SKM-1 (cell line): ENCODE measurements around the gene KLHL29.

ENCODE experiments used
- DNase-seq: peaks from one replicate; lab custom pipeline; 2025; ENCODE audit not compliant: unreplicated experiment; lab: John Stamatoyannopoulos, UW

The KLHL29 gene

GRCh38 chr2:23565374-23565773 lies 180.4 kb downstream of the KLHL29 start:
- no peak for DNase-seq

- DNase-seq: no peak
These were observed 180.8 kb downstream of the KLHL29 start for GRCh38 chr2:23565814-23566213.

GRCh38 chr2:23566241-23567142 lies 181.5 kb downstream of the KLHL29 start:
- DNase-seq: no peak

- no peak for DNase-seq
These were observed 182.3 kb downstream of the KLHL29 start for GRCh38 chr2:23567161-23567756.

GRCh38 chr2:23568211-23568610 lies 183.2 kb downstream of the KLHL29 start:
- DNase-seq: no peak

- DNase-seq: no peak
These were observed 183.7 kb downstream of the KLHL29 start for GRCh38 chr2:23568626-23569190.

GRCh38 chr2:23569761-23570365 lies 184.9 kb downstream of the KLHL29 start:
- no peak for DNase-seq

GRCh38 chr2:23571085-23571484 lies 186.1 kb downstream of the KLHL29 start:
- DNase-seq: no peak

- DNase-seq: no peak
These were observed 186.7 kb downstream of the KLHL29 start for GRCh38 chr2:23571527-23572282.

GRCh38 chr2:23574919-23575654 lies 190.1 kb downstream of the KLHL29 start:
- no peak for DNase-seq

- no peak for DNase-seq
These were observed 194.1 kb downstream of the KLHL29 start for GRCh38 chr2:23578964-23579671.

GRCh38 chr2:23579674-23580073 lies 194.7 kb downstream of the KLHL29 start:
- DNase-seq: no peak

GRCh38 chr2:23583467-23583866 lies 198.5 kb downstream of the KLHL29 start:
- DNase-seq: no peak

- no peak for DNase-seq
These were observed 199.2 kb downstream of the KLHL29 start for GRCh38 chr2:23584054-23584745.

- no peak for DNase-seq
These were observed 200.5 kb downstream of the KLHL29 start for GRCh38 chr2:23585273-23586170.

- DNase-seq: no peak
These were observed 201.8 kb downstream of the KLHL29 start for GRCh38 chr2:23586741-23587306.

GRCh38 chr2:23587341-23587880 lies 202.4 kb downstream of the KLHL29 start:
- DNase-seq: no peak
